DMS 273 (cell line): Measurements from ENCODE around the gene BAHCC1.
A peak's percentile ranks its signal among the peaks of the same experiment; 100 is the strongest.
"Not testable (repeated sequence)": the region's sequence is repeated elsewhere in the genome, so short reads cannot be mapped to it uniquely, and the experiment has no call there.

ENCODE experiments used
- DNase-seq: peaks from one replicate; lab custom pipeline; 2025; ENCODE audit not compliant: unreplicated experiment; lab: John Stamatoyannopoulos, UW

BAHCC1 gene

DNA sequence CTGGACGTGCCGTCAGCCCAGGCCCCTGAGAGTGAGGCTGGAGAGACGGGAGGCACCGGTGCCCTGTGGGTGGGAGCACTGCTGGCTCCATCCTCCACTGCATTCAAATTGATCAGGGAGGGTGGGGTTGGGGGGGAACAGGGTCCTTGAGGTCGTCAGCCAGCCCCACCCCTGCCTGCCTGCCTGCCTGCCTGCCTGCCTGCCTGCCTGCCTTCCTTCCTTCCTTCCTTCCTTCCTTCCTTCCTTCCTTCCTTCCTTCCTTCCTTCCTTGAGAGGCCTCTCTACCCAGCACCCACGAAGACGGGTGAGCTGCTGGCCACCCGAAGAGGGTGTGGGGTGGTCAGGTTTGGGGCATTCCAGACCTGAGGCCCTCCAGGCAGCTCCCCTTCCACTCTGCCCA is 16.0 kb downstream of the BAHCC1 start:
- DNase-seq: no peak

DNA sequence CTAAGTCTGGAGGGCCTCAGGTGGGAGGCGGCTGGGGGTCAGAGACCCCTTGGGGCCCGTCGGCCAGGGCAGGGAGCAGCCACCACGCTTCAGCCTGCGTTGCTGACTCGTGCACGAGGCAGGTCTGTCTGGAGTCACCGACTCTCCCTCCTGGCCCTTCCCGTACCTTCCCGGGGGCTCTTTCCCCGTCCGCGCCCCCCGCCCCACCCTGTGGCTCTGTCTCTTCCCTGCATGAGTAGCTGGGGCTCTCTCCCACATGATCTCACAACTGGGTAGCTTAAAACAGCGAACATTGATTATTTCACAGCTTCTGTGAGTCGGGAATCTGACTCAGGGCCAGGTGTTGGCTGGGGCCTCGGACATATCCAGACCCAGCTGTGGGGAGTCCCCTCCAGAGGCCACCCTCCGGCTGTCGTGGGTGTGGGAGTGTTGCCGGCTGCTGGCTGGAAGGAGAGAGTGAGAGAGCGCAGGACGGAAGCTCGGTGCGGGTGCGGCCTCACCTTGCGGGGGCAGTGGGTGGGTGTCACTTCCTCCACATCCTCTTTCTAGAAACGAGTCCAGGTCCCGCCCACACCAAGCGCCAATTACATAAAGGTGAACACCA is 17.3 kb downstream of the BAHCC1 start:
- no peak for DNase-seq

DNA sequence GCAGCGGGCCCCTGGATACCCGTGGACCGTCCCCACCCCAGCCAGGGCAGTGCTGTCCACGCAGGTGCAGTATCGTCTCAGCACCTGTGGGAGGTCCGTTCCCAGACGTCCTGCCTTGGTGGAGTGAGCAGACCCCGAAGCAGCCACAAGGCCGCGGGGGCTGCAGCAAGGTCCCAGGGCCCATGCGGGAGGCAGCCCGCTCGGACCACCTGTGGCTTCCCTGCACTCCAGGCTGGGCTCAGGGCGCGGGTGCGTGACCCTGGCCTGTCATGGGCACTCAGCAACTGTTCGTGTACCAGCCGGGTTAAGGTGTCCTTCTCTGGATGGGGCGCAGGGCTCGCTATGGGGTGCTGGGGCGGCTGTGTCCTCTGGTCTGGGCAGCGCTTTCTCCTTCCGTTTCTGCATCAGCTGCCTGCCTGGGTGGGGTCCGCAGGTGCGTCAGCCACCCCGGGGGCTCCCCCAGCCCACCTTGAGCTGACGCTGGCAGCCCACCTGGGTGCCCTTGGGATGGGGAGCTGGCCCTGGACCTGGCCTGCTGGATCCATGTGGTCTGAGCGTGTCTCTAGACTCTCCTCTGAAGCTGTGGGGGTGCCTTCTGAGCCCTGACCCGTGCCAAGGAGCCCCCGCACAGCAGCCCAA is 18.4 kb downstream of the BAHCC1 start:
- DNase-seq: no peak

DNA sequence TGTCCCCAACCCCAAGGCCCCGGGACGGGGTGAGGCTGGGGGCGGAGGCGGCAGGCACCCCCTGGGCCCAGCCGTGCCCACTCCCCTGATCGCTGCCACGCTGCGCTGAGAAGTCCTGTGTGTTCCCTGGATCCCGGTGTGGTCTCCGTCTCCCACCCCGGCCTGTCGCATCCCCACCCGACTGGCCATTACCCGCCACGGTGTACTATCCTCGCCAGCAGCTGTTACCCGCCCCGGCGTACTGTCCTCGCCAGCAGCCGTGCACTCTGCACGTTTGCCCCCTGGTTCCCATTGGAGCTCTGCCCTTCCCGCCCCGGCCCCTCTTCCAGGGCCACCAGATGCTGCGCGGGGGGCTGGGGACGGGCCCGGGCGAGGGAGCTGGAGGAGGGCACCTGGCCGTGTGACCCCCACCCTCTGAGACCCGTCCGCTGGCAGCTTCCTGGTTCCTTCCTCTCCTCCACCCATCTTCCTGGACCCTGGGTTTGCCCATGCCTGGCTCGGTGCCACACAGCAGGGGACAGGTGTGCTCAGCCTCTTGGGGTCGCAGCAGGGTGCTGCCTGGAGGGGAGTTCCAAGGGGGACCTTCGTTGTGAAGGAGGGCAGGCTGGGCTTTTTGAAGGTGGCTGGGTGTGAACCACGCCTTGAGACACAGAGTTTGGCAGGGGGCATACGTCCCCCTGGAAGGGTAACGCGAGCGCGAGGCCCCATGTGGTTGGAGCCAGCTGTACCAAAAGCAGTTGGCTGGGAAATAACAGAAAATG is 19.7 kb downstream of the BAHCC1 start:
- DNase-seq: peak; percentile 84

DNA sequence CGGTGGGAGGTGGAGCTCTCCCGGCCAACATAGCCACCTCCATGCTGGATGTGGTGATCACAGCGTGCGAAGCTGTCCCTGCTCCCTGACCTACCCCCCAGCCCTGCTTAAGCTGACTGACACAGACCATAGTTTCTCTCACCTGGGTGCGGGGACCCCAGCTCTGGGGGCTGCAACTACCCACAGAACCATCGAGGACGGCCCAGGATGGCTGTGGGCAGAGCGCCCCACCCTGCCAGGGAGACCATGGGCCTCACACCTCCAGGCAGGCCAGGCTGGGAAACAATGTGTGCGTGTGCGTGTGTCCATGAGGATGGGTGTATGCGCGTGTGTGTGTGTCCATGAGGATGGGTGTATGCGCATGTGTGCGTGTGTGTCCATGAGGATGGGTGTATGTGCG is 20.4 kb downstream of the BAHCC1 start:
- DNase-seq: no peak

DNA sequence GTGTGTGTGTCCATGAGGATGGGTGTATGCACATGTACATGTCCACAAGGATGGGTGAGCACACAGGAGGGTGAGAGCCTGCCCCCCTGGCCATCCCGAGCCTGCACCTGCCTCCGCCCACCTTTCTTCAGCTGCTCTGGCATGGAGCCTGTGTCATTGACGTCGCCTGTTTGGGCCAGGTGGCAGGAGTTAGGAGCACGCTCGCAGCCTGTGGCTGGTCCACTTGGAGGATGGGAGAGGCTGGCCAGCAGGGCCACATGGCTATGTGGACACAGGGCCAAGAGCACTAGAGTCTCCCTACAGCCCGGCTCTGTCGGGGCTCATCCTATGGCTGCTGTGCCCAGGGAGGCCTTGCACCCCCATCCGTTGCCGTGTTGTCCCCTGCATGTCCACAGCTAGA is 21.4 kb downstream of the BAHCC1 start:
- peak; percentile 42 for DNase-seq

DNA sequence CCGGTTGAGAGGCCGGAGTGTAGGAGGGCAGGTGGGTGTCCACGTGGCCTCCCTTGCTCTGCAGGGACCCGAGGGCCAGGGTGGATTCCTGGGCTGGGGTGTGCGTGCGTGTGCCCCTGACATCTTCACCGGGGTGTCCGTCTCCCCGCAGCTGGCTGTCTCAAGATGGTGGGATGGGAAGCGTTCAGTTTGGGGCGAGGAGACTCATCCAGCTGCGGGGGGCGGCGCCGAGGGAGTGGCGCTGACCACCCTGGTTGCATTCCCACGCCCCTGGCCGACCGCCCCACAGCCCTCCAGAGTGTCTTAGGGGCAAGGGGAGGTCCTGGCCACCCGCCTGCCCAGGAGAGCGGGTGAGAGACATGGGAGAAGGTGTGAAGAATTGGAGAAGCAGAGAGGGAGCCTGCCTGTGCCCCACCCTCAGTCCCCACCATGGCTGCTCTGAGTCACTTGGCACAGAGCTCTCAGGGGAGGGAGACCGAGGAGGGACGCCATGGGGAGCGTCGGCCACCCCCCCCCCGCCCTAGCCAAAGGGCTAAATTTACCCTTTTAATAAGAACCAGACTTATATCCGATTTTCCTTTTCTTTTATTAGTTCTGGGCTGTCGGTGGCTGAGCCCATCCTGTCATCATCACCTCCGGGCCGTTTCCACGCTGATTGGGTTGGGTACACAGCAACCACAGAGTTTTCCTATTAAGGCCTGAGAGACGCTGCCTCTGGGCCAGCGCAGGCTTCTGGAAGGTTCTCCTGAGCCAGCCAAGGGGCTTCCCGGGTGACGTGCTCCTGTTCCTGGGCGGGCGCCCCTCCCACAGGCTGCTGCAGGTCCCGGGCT is 22.0 kb downstream of the BAHCC1 start:
- no peak for DNase-seq

DNA sequence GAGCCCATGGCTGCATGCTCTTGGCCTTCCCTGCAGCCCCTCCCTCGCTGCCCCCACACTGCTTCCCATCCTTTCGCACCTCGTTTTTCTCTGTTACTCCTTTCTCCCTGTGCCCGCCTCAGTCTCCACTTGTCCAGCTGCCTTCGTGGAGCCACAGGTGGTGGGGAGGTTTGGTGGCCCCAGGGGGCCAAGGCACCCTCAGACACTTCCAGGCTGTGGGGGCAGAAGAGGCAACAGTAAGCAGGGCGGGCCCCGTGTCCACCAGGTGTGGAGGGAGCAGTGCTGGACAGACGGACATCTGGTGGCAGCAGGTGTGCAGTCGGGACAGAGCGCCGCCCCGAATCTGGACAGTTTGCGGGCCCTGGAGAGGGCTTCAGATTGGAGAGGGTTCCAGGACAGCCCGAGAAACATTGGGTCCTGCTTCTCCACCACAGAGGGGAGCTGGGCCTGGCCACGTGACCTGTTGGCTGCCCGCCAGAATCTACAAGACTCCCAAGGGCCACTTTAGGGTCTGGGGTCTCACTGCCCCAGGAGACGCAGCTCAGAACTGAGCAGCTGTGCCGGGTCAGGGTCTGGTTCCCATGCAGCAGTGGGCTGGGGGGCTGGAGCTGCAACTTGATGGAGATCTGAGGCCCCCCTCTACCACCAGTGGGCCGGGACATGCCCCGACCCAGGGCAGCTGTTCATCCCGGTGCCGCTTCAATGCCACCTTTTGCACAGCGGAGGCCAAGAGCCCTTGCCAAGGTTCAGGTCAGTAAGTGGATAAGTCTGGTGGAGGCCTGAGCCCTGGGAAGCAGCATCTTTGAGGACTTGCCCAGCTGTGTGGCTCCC is 22.8 kb downstream of the BAHCC1 start:
- DNase-seq: peak; percentile 56

DNA sequence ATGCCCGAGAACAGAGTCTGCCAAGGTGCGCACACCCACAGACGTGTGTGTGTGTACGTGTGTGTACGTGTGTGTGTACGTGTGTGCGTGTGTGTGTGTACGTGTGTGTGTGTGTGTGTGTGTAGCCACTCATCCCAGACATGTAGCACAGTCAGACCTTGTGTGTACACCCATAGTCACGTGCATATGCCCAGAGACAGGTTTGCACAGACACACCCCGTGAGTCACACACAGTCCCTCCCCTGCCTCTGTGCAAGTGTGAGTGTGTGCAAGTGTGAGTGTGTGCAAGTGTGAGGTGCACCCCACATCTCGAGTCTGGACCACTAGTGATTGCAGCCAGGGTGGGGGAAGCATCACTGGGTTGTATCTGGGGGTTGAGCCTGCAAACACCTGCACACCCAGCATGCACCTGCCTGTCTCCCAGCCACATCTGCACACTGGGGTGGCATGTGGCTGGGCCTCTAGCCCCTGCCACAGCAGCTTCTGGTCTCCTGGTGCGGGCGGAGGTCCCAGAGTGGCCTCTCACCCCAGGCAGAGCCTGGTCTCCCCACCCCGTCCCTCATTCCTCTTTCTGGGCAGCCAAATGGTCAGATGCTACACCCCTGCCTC is 23.6 kb downstream of the BAHCC1 start:
- peak; percentile 64 for DNase-seq

DNA sequence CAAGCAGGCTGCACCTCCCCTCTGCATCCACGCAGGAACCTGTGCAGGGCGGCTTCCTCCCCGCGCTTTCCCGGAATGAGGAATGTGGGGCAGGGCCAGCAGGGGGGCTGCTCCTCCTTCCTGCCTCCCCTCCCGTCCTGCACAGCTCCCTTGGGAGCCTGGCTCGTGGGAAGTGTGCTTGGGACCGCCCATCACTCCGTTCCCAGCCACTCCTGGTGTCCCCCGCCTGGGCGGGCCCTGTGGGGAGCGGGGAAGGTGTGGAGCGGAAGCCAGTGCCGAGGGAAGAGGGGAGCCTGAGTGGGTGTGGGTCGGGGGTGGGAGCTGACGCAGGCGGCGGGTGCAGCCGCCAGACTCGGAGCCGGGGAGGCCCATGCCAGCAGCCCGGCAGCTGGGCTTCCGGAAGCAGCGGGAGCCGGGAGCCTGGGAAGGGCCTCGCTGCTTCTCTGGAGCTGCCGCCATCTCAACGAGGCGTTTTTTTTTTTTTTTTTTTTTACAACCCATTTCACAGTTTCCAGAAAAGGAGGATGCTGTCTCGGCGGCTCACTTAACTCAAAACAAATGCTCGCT is 24.1 kb downstream of the BAHCC1 start:
- peak; percentile 91 for DNase-seq

DNA sequence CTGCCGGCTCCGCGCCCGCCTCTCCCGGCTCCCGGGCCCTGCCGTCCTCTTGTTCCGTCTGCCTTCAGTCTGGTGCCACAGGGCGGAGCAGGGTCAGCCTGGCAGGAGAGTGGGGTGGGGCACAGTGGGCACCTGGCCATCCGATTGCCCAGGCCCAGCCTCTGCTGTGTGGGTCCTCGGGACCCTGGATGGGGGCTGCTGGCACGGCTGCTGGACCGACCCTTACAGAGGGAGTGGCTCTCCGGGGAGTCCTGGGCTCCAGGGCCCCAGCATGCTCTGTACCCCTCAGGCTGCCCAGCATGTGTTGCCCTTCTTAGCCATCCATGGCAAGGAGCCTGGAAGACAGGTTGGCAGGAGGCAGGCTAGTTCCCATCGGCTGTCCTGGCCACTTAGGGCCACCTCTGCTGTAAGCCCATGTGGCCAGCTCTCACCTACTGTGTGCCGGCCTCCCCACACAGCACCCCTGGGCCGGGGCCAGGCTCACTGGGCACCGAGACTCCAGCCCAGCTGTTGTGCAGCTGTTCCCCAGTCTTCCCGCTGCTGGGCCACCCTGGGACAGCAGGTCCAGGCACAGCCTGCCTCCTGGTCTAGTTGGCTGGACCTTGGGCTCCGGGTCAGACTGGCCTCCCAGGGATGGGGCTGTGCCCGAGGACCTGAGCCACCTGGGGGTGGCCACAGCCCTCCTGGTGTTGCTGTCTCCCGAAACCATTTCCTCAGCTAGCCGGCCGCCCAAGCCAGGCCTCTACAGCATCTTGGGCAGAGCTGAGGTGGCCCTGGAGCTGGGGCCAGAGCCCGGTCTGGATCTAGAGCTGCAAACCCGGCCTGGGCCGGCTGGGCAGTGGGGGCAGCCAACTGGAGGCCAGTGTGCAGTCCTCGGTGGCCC is 24.9 kb downstream of the BAHCC1 start:
- DNase-seq: peak; percentile 43

DNA sequence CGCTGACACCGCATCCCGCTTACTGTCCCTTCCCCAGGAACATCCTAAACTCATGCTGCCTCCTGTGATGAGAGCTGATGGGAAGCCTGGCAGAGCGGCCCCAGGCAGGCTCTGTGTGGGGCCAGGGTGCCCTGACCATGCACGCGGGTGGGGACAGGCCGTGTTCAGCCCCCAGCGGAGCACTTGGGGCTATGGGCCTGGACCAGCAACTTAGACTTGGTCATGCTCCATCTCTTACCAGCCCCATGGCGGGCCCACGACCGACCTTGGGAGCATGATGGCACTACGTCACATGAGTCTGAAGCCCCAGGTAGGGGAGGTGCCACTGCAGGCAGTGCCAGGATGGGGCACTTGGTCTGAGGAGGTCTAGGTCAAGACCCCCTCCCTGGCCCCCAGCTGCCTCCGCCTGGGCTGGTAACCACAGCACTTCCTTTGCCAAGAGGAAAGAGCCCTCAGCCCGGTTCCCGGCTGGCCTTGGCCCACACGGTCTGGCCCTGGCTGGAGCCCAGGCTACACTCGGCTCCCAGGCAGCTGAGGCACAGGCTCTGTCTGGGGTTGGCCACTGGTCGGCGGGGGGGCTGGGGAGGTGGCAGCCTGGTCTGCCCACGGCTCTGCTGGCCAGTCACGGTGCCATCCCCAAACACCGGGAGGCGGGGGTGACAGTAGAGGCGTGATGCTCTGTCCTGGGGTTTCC is 25.7 kb downstream of the BAHCC1 start:
- DNase-seq: no peak

DNA sequence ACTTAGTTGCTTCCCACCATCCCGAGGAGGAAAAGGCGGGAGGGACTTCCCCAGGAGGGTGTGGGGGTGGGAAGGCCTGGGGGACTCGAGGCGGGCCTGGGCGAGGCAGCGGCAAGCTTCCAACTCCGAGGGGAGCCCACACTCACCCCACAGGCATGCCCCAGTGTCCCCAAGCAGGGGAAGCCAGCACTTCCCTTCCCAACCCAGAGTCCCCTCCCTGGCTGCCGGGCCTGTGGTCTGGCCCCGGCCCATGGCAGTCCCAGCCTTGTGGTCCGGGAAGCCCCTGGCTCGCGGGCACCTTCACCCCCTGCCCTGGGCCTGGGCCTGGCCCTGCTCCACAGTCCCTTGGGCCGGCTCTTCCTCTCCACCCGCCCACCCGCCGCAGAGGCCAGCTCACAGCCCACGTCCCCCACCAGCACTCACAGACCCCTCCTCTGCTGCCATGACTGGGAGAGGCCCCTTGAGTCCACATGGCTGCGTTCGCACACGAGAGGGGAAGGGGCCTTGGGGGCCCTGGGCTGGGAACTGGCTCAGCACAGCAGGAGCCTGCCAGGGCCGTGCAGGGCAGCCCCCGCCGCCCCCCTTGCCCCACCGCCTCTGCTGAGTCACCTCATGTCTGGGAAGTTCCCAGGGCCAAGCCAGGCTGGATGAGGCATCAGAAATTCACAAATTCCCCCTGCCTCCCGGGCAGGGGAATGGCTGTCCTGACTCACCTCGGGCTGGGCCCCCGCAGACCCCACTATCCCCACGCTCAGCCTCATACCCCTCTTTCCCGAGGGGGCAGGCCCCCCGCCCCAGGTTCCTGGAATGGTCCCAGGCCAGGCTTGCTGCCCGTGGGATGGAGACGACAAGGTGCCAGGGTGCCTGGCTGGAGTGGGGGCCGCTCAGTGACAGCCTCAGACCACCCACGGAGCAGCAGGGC is 27.8 kb downstream of the BAHCC1 start:
- peak; percentile 64 for DNase-seq

DNA sequence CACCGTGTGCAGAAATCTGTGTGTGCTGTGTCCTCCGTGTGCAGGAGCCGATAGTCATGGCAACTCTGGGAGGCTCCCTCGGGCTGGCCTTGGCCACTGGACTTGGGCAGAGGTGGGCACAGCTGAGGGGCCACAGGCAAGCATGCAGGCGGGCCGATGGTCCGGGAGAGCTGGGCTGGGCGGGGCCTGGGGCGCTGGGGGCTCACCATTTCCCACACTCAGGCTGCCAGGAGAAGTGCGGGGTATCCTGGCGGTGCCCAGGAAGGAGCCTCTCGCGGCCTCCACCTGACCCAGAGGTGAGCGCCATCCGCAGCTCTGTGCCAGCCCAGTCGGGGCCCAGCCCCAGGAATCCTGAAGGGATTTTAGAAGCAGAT is 28.4 kb downstream of the BAHCC1 start:
- no peak for DNase-seq

DNA sequence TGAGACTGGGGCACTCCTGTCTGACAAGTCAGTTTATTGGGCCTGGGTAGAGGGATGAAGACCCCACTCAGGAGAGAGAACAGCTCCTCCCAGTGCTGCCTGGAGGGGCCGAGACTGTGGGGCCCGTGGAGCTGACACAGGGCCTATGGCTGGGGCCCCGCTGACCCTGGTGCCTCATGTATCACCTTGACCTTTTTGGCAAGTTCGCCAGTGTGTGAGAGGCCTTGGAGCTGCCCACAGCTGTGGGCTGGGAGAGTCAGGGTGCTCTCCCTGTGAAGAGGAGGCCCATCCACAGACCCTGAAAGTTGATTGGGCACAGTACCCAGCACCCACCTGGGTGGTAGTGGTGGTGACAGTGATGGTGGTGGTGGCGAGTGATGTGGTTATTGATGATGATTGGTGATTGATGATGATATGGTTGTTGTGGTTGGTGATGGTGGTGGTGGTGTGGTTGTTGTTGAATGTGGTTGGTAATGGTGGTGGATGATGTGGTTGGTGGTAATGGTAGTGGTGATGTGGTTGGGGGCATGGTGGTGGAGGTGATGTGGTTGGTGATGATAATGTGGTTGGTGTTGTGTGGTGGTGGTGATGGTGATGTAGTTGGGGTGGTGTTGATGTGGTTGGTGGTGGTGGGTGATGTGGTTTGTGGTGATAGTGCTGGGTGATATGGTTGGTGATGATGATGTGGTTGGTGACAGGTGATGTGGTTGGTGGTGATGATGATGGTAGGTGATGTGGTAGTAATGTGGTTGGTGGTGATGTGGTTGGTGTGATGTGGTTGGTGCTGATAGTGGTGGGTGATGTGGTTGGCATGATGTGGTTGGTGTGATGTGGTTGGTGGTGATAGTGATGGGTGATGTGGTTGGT is 29.1 kb downstream of the BAHCC1 start:
- no peak for DNase-seq

DNA sequence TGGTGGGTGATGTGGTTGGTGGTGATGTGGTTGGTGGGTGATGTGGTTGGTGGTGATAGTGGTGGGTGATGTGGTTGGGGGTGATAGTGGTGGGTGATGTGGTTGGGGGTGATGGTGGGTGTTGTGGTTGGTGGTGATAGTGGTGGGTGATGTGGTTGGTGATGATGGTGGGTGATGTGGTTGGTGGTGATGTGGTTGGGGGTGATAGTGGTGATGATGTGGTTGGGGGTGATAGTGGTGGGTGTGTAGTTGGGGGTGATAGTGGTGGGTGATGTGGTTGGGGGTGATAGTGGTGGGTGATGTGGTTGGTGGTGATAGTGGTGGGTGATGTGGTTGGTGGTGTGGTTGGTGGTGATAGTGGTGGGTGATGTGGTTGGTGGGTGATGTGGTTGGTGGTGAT is 29.8 kb downstream of the BAHCC1 start:
- DNase-seq: not testable (repeated sequence)
